IMR-90 (cell line): ENCODE measurements around the gene LILRB2. TPM values are rescaled to one million over a fixed set of nuclear protein-coding genes. Genes with fewer than 3 reads are reported as not detected.

Experiments used
- ATAC-seq: fragments of 200-7000 bp; cut with Tn5 transposase; 2 replicates; pipeline ENCODE4 v1.9.1; 2020; ENCODE audit warnings: low read depth, mild to moderate bottlenecking, moderate library complexity
- BruUV-seq: library from RNA; stranded (reverse); fragments of 400-500 nt; replicated peaks from 2 replicates; lab custom pipeline; 2021; lab: Mats Ljungman, UMichigan
- CTCF ChIA-PET: fragments of 300-600 bp; formaldehyde crosslinking; extraction: SDS; loops from one replicate; lab custom pipeline; 2021; ENCODE audit warnings: antibody characterized with exemption; lab: Yijun Ruan, JAX
- POLR2A ChIA-PET: fragments of 300-600 bp; sonication (Branson Sonifier 250); formaldehyde crosslinking; loops from one replicate; lab custom pipeline; 2022; ENCODE audit warnings: antibody characterized with exemption; ENCODE audit not compliant: unreplicated experiment; lab: Charles Lee
- DNase-seq: peaks from one replicate; pipeline ENCODE4 v3.0.0; 2013
- H2AFZ ChIP-seq: replicated peaks from 2 replicates; pipeline ENCODE3; 2013; ENCODE audit warnings: low read length, mild to moderate bottlenecking; ENCODE audit not compliant: poor library complexity
- H2AK5ac ChIP-seq: 2 replicates; pipeline ENCODE4 v1.6.1; 2013; ENCODE audit warnings: low read depth, low read length, inconsistent platforms
- H2AK9ac ChIP-seq: replicated peaks from 2 replicates; pipeline ENCODE3; 2013; ENCODE audit warnings: mild to moderate bottlenecking, low read depth, low read length, moderate library complexity; ENCODE audit not compliant: poor library complexity
- H2BK120ac ChIP-seq: 2 replicates; pipeline ENCODE4 v1.6.1; 2013; ENCODE audit warnings: low read depth, low read length, inconsistent platforms
- H2BK15ac ChIP-seq: 3 replicates; pipeline ENCODE4 v1.6.1; 2013; ENCODE audit warnings: low read depth, low read length, inconsistent platforms
- H2BK20ac ChIP-seq: 2 replicates; pipeline ENCODE4 v1.6.1; 2013; ENCODE audit warnings: low read depth, mild to moderate bottlenecking, inconsistent platforms, low read length, moderate library complexity
- H2BK5ac ChIP-seq: 2 replicates; pipeline ENCODE4 v1.6.1; 2013; ENCODE audit warnings: mild to moderate bottlenecking, low read depth, low read length, inconsistent platforms; ENCODE audit not compliant: poor library complexity, severe bottlenecking
- H3K14ac ChIP-seq: replicated peaks from 2 replicates; pipeline ENCODE4 v1.6.1; 2013; ENCODE audit warnings: low read depth, low read length, inconsistent platforms
- H3K18ac ChIP-seq: 2 replicates; pipeline ENCODE4 v1.6.1; 2013; ENCODE audit warnings: low read depth, low read length, control low read depth
- H3K23ac ChIP-seq: 2 replicates; pipeline ENCODE4 v1.6.1; 2013; ENCODE audit warnings: low read depth, low read length, inconsistent platforms
- H3K27ac ChIP-seq: 2 replicates; pipeline ENCODE4 v1.5.1; 2013; ENCODE audit warnings: mild to moderate bottlenecking, control low read depth, low read length; ENCODE audit not compliant: insufficient read depth
- H3K27me3 ChIP-seq: 2 replicates; pipeline ENCODE4 v1.6.1; 2013; ENCODE audit warnings: low read length; ENCODE audit not compliant: control insufficient read depth, insufficient read depth
- H3K36me3 ChIP-seq: 2 replicates; pipeline ENCODE4 v1.6.1; 2013; ENCODE audit warnings: low read length, mixed read lengths; ENCODE audit not compliant: control insufficient read depth, insufficient read depth
- H3K4ac ChIP-seq: 2 replicates; pipeline ENCODE4 v1.6.1; 2013; ENCODE audit warnings: low read depth, low read length, inconsistent platforms
- H3K4me1 ChIP-seq: 2 replicates; pipeline ENCODE4 v1.6.1; 2013; ENCODE audit warnings: low read length, mixed read lengths; ENCODE audit not compliant: control insufficient read depth, insufficient read depth
- H3K4me2 ChIP-seq: 2 replicates; pipeline ENCODE4 v1.6.1; 2013; ENCODE audit warnings: low read depth, mild to moderate bottlenecking, control low read depth, low read length, moderate library complexity
- H3K4me3 ChIP-seq: 2 replicates; pipeline ENCODE4 v1.5.1; 2013; ENCODE audit warnings: low read depth, mild to moderate bottlenecking, control low read depth, low read length, moderate library complexity; ENCODE audit not compliant: insufficient read depth
- H3K56ac ChIP-seq: 2 replicates; pipeline ENCODE4 v1.6.1; 2013; ENCODE audit warnings: low read length, inconsistent platforms; ENCODE audit not compliant: insufficient read depth; ENCODE audit errors: extremely low read depth
- H3K79me1 ChIP-seq, 2 experiments: 2 replicates each; pipeline ENCODE4 v1.6.1; 2013; ENCODE audit warnings: low read length in 2 of 2, inconsistent platforms in 1 of 2, low read depth in 1 of 2
- H3K9ac ChIP-seq: 2 replicates; pipeline ENCODE4 v1.6.1; 2013; ENCODE audit warnings: low read depth, low read length, control low read depth
- H3K9me1 ChIP-seq: 2 replicates; pipeline ENCODE4 v1.6.1; 2013; ENCODE audit warnings: low read length, inconsistent platforms; ENCODE audit not compliant: insufficient read depth
- H3K9me3 ChIP-seq: 2 replicates; pipeline ENCODE4 v1.6.1; 2013; ENCODE audit warnings: low read length; ENCODE audit not compliant: control insufficient read depth, insufficient read depth
- H4K20me1 ChIP-seq: 2 replicates; pipeline ENCODE4 v1.6.1; 2013; ENCODE audit warnings: low read length, inconsistent platforms; ENCODE audit not compliant: insufficient read depth
- H4K5ac ChIP-seq: 2 replicates; pipeline ENCODE4 v1.6.1; 2013; ENCODE audit warnings: mild to moderate bottlenecking, low read depth, low read length, control low read depth
- H4K8ac ChIP-seq, 2 experiments: 2 replicates each; pipeline ENCODE4 v1.6.1; 2013; ENCODE audit warnings: low read depth in 2 of 2, low read length in 2 of 2, control low read depth in 1 of 2, inconsistent platforms in 1 of 2
- H4K91ac ChIP-seq: 2 replicates; pipeline ENCODE4 v1.6.1; 2013; ENCODE audit warnings: low read depth, low read length, inconsistent platforms; ENCODE audit not compliant: insufficient read depth
- BHLHE40 ChIP-seq: fragments of 150-350 bp; IDR thresholded peaks from 2 replicates; pipeline ENCODE4 v1.6.1; 2016; ENCODE audit warnings: mild to moderate bottlenecking, low read depth, low read length
- CEBPB ChIP-seq: IDR thresholded peaks from 2 replicates; pipeline ENCODE4 v1.6.1; 2012; ENCODE audit warnings: low read depth, low read length, improper control_type of control experiment
- CHD1 ChIP-seq: IDR thresholded peaks from 2 replicates; pipeline ENCODE4 v1.6.1; 2012; ENCODE audit warnings: low read depth, low read length, improper control_type of control experiment
- CTCF ChIP-seq: conservative IDR thresholded peaks from 2 replicates; pipeline ENCODE4 v1.5.1; 2012; ENCODE audit warnings: mild to moderate bottlenecking, low read depth, low read length, improper control_type of control experiment
- ELK1 ChIP-seq: fragments of 150-350 bp; IDR thresholded peaks from 2 replicates; pipeline ENCODE4 v1.6.1; 2016; ENCODE audit warnings: low read depth, mild to moderate bottlenecking, low read length, moderate library complexity, borderline replicate concordance
- FOS ChIP-seq: fragments of 150-350 bp; IDR thresholded peaks from 2 replicates; pipeline ENCODE4 v1.6.1; 2016; ENCODE audit warnings: low read depth, low read length
- MAFK ChIP-seq: IDR thresholded peaks from 2 replicates; pipeline ENCODE4 v1.6.1; 2012; ENCODE audit warnings: low read depth, low read length, improper control_type of control experiment
- MAZ ChIP-seq: IDR thresholded peaks from 2 replicates; pipeline ENCODE4 v1.6.1; 2012; ENCODE audit warnings: low read depth, mild to moderate bottlenecking, low read length, improper control_type of control experiment, moderate library complexity, borderline replicate concordance
- MXI1 ChIP-seq: IDR thresholded peaks from 2 replicates; pipeline ENCODE4 v1.6.1; 2012; ENCODE audit warnings: low read depth, mild to moderate bottlenecking, low read length, moderate library complexity, borderline replicate concordance
- NFE2L2 ChIP-seq: fragments of 150-350 bp; IDR thresholded peaks from 2 replicates; pipeline ENCODE4 v1.6.1; 2016; ENCODE audit warnings: low read depth, mild to moderate bottlenecking, low read length
- POLR2A ChIP-seq: IDR thresholded peaks from 2 replicates; pipeline ENCODE4 v1.6.1; 2012; ENCODE audit warnings: mild to moderate bottlenecking, low read depth, low read length
- RAD21 ChIP-seq: IDR thresholded peaks from 2 replicates; pipeline ENCODE4 v1.6.1; 2012; ENCODE audit warnings: low read length, improper control_type of control experiment
- RCOR1 ChIP-seq: IDR thresholded peaks from 2 replicates; pipeline ENCODE4 v1.6.1; 2012; ENCODE audit warnings: mild to moderate bottlenecking, low read length, improper control_type of control experiment; ENCODE audit not compliant: insufficient replicate concordance
- RFX5 ChIP-seq: IDR thresholded peaks from 2 replicates; pipeline ENCODE4 v1.8.0; 2012; ENCODE audit warnings: low read depth, mild to moderate bottlenecking, low read length, moderate library complexity
- SMC3 ChIP-seq: fragments of 150-350 bp; IDR thresholded peaks from 2 replicates; pipeline ENCODE4 v1.6.1; 2016; ENCODE audit warnings: low read depth, mild to moderate bottlenecking, antibody characterized with exemption, low read length, moderate library complexity
- USF2 ChIP-seq: fragments of 150-350 bp; IDR thresholded peaks from 2 replicates; pipeline ENCODE4 v1.6.1; 2017; ENCODE audit warnings: mild to moderate bottlenecking, antibody characterized with exemption, low read length, low read depth
- WGBS, 2 experiments: methylation state at CpG; one replicate each; pipeline versions ENCODE4 v1.1.5 to v1.1.7; 2013; ENCODE audit warnings: missing lambda C conversion rate in 2 of 2; ENCODE audit not compliant: insufficient read length in 1 of 2; ENCODE audit errors: extremely low coverage in 2 of 2; 5-methylcytosine and 5-hydroxymethylcytosine counted together
- dilution Hi-C: fragments of 300-500 bp; cut with HindIII; formaldehyde crosslinking; loops from one replicate; pipeline ENCODE4 v1.14.3; 2018; ENCODE audit warnings: low sequenced_read_pairs; ENCODE audit not compliant: unreplicated experiment
- in situ Hi-C: fragments of 300-500 bp; cut with MboI; formaldehyde crosslinking; loops from 3 replicates; pipeline ENCODE4 v1.14.3; 2019; ENCODE audit warnings: low sequenced_read_pairs, inconsistent platforms, mixed read lengths
- intact Hi-C: fragments of 100-400 bp; cut with micrococcal nuclease; formaldehyde crosslinking; loops from 2 replicates; pipeline ENCODE4 v1.10.0; 2022
- polyA plus RNA-seq, 3 experiments: library from polyadenylated mRNA; depleted of rRNA; stranded (reverse); fragments of >200 nt; gene quantifications; 2 replicates each; pipeline ENCODE4 v1.2.3, GENCODE V29; 2012; ENCODE audit warnings: low replicate concordance in 1 of 3
- total RNA-seq: library from RNA; depleted of rRNA; stranded (reverse); fragments of >200 nt; gene quantifications from 2 replicates; pipeline ENCODE4 v1.2.3, GENCODE V29; 2012

Gene LILRB2
- total and polyA plus RNA-seq, 2 of the 4 experiments (the other 2 are of a cell fraction), result not detected

- H4K20me1 ChIP-seq, result no peaks in the 10 kb centered on the region
- H3K14ac ChIP-seq, result no peak overlapping the region
- no peak for TF ChIP-seq RFX5
- TF ChIP-seq FOS, result no peak
- TF ChIP-seq NFE2L2, result no peak
- TF ChIP-seq MXI1, result no peak
- no peak for TF ChIP-seq SMC3
- no peak for TF ChIP-seq USF2
- no peak for TF ChIP-seq CEBPB
- TF ChIP-seq MAZ, result no peak
- no peak for TF ChIP-seq BHLHE40
- no peak for TF ChIP-seq ELK1
- no peak for TF ChIP-seq CHD1
- no peak for TF ChIP-seq RAD21
- TF ChIP-seq MAFK, result no peak
- no peak for TF ChIP-seq POLR2A
- TF ChIP-seq CTCF, result no peak
- TF ChIP-seq RCOR1, result no peak
- no peak overlapping the region for H3K4ac ChIP-seq
- H3K9me1 ChIP-seq, result no peaks in the 10 kb centered on the region
- no peak overlapping the region for H3K27ac ChIP-seq
- H2BK15ac ChIP-seq, result no peak overlapping the region
- no peak for DNase-seq
- no peaks in the 10 kb centered on the region for H3K27me3 ChIP-seq
- H4K5ac ChIP-seq, result no peak overlapping the region
- no peak overlapping the region for H2AFZ ChIP-seq
- no peak for ATAC-seq
- no peak overlapping the region for H3K4me2 ChIP-seq
- in situ Hi-C loops, result no loop called here
- H3K9ac ChIP-seq, result no peak overlapping the region
- H3K18ac ChIP-seq, result no peak overlapping the region
- ChIA-PET CTCF (no interaction called here), POLR2A (no interaction called here)
- no peaks in the 10 kb centered on the region for H3K36me3 ChIP-seq
- intact Hi-C loops, result no loop called here
- no peak overlapping the region for H2AK9ac ChIP-seq
- no peak overlapping the region for H2BK20ac ChIP-seq
- no peak overlapping the region for H2AK5ac ChIP-seq
- BruUV-seq, result no TSS peak
- no peak overlapping the region for H3K4me3 ChIP-seq
- H3K56ac ChIP-seq, result no peak overlapping the region
- H3K79me1 ChIP-seq, result no peaks in the 10 kb centered on the region
- H4K8ac ChIP-seq, result no peak overlapping the region
- no peak overlapping the region for H3K23ac ChIP-seq
- H2BK5ac ChIP-seq, result no peak overlapping the region
- no CpG with 5 or more reads among the region's 3 CpGs for WGBS, 2 experiments
- no peaks in the 10 kb centered on the region for H3K4me1 ChIP-seq
- no peaks in the 10 kb centered on the region for H3K9me3 ChIP-seq
- dilution Hi-C loops, result no loop called here
- H2BK120ac ChIP-seq, result no peak overlapping the region
- H4K91ac ChIP-seq, result no peak overlapping the region
Observed at GRCh38 chr19:54324071-54324470, 43.2 kb upstream of the LILRB2 start.
